ENCODE measurements around the gene HSD11B2. TPM values are rescaled to one million over a fixed set of nuclear protein-coding genes. Genes with fewer than 3 reads are reported as not detected.
"Not testable (repeated sequence)": the region's sequence is repeated elsewhere in the genome, so short reads cannot be mapped to it uniquely, and the experiment has no call there.

Gene HSD11B2
- total RNA-seq, 1 experiment from 2014 or later, result not detected

DNA sequence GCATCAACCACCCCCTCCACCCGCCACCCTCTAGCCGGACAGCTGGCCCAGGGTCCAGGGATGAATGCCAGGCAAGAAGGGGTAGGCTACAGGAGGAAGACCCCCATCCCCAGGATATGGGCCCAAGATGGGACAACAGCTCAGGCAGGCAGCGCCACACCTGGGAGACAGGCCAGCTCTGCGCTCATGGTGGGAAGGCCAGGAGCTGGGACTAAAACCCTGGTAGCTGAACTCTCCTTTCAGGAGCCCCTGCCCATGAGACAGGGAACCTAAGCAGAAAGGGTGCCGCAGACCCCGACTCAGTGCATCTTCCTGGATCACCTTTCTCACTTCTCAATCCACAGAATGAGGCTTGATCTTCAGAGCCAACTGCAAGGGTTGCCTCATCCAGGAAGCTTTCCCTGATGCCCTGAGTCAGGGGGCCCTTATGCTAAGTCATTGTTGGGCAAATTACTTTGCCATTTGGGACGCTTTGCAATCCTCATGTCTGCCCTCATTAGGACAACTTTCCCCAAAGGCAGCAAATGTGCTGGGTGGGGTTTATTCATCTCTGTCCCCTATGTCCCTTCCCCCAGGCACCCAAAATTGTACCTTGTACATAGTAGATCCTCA is 23.6 kb upstream of the HSD11B2 start:
- Histone ChIP-seq H3K4me2 (ENCODE audit: low read depth, low read length, poor library complexity, severe bottlenecking) (no peak overlapping the region), H3K4me1 (ENCODE audit: low read length) (no peaks in the 10 kb centered on the region)
- DNase-seq, result no peak

DNA sequence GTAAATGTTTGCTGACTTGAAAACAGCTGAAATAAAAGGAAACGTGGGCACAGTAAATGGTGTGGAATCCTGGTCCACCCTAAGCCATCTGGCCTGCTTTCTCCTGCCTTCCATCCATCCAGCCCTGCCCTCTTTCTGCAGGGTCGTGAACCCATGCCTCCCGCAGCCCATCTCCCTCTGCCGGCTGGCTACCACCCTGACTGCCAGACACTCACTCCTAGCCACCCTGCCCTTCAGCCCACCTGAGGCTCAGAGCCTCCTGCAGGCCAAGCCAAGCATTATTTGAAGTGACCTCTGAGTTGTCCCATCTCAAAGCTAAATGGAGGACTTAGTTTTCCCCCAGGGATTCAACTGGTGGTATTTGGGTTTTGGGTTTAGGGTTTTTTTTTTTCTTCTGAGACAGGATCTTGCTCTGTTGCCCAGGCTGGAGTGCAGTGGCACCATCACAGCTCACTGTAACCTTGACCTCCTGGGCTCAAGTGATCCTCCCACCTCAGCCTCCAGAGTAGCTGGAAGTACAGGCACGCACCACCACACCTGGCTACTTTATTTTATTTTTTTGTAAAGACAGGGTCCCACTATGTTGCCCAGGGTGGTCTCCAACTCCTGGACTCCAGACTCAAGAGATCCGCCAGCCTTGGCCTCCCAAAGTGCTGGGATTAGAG is 23.0 kb upstream of the HSD11B2 start:
- Histone ChIP-seq H2AFZ (ENCODE audit: low read length) (no peak overlapping the region), H3K27ac (ENCODE audit: low read length) (no peak overlapping the region), H3K9me3 (ENCODE audit: low read length) (no peaks in the 10 kb centered on the region), H4K20me1 (ENCODE audit: insufficient read depth, low read depth, low read length) (no peaks in the 10 kb centered on the region), H3K4me1 (ENCODE audit: low read length) (no peaks in the 10 kb centered on the region), H3K9ac (ENCODE audit: low read length) (no peak overlapping the region), H3K4me2 (ENCODE audit: low read depth, low read length, poor library complexity, severe bottlenecking) (no peak overlapping the region), H3K79me2 (ENCODE audit: low read length) (no peaks in the 10 kb centered on the region), H3K36me3 (ENCODE audit: insufficient read depth, low read length) (no peaks in the 10 kb centered on the region), H3K9me2 (replicated peaks; ENCODE audit: insufficient read depth, low read length) (no peaks in the 10 kb centered on the region), H3K4me3 (ENCODE audit: low read length) (no peak overlapping the region), H3K27me3 (ENCODE audit: low read length) (no peaks in the 10 kb centered on the region)
- no peak for DNase-seq

More for the DNA sequence above, 23.6 kb upstream of the HSD11B2 start:
- Histone ChIP-seq H3K27ac (ENCODE audit: low read length) (no peak overlapping the region), H3K9me3 (ENCODE audit: low read length) (no peaks in the 10 kb centered on the region), H3K9ac (ENCODE audit: low read length) (no peak overlapping the region), H3K9me2 (replicated peaks; ENCODE audit: insufficient read depth, low read length) (no peaks in the 10 kb centered on the region), H3K36me3 (ENCODE audit: insufficient read depth, low read length) (no peaks in the 10 kb centered on the region), H3K27me3 (ENCODE audit: low read length) (no peaks in the 10 kb centered on the region), H4K20me1 (ENCODE audit: insufficient read depth, low read depth, low read length) (no peaks in the 10 kb centered on the region), H3K79me2 (ENCODE audit: low read length) (no peaks in the 10 kb centered on the region), H3K4me3 (ENCODE audit: low read length) (no peak overlapping the region), H2AFZ (ENCODE audit: low read length) (no peak overlapping the region)

DNA sequence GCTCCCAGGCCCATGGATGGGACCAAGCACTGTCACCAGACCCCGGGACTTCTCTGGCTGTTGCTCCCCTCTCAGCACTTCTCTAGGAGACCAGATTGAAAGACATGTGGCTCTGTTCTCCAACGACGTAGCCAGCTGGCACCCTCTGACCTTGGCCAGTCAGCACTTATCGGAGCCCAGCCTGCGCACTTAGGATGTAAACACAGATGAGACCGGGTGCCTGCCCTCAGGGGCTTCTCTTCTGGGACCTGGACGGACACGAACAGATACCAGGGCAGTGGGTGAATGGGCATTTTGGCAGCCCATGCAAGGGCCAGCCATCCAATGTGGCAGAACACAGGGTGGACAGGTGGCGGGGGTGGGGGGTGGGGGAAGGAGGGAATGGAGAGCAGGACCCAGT is 21.3 kb upstream of the HSD11B2 start:
- H3K4me3 ChIP-seq (ENCODE audit: low read length), result no peak overlapping the region
- no peak overlapping the region for H2AFZ ChIP-seq (ENCODE audit: low read length)
- no peaks in the 10 kb centered on the region for H3K9me2 ChIP-seq (replicated peaks; ENCODE audit: insufficient read depth, low read length)
- H3K9ac ChIP-seq (ENCODE audit: low read length), result no peak overlapping the region
- no peaks in the 10 kb centered on the region for H4K20me1 ChIP-seq (ENCODE audit: insufficient read depth, low read depth, low read length)
- DNase-seq, result no peak
- no peak overlapping the region for H3K27ac ChIP-seq (ENCODE audit: low read length)
- no peaks in the 10 kb centered on the region for H3K27me3 ChIP-seq (ENCODE audit: low read length)
- H3K36me3 ChIP-seq (ENCODE audit: insufficient read depth, low read length), result no peaks in the 10 kb centered on the region
- no peak overlapping the region for H3K4me2 ChIP-seq (ENCODE audit: low read depth, low read length, poor library complexity, severe bottlenecking)
- no peaks in the 10 kb centered on the region for H3K4me1 ChIP-seq (ENCODE audit: low read length)
- no peaks in the 10 kb centered on the region for H3K9me3 ChIP-seq (ENCODE audit: low read length)
- no peaks in the 10 kb centered on the region for H3K79me2 ChIP-seq (ENCODE audit: low read length)

DNA sequence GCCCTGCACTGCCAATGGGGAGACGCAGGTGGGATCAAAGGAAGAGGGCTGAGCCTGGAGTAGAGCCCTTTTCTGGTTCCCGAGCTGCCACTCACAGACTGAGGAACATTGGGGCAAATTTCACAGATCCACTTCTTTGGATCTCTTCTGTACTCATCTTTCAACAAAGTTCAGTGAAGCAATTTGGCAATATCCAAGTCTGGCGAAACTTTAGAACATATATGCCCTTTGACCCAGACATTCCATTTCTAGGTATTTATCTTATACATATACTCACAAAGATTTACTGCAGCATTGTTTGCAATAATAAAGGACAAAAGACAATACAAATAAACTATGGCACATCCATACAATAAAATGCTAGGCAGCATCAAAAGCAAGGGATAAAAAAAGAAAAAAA is 19.6 kb upstream of the HSD11B2 start:
- Histone ChIP-seq H3K4me2 (ENCODE audit: low read depth, low read length, poor library complexity, severe bottlenecking) (no peak overlapping the region), H2AFZ (ENCODE audit: low read length) (no peak overlapping the region), H3K27ac (ENCODE audit: low read length) (no peak overlapping the region), H3K4me1 (ENCODE audit: low read length) (no peaks in the 10 kb centered on the region), H3K9me3 (ENCODE audit: low read length) (no peaks in the 10 kb centered on the region), H3K79me2 (ENCODE audit: low read length) (no peaks in the 10 kb centered on the region), H3K36me3 (ENCODE audit: insufficient read depth, low read length) (no peaks in the 10 kb centered on the region), H3K9me2 (replicated peaks; ENCODE audit: insufficient read depth, low read length) (no peaks in the 10 kb centered on the region), H4K20me1 (ENCODE audit: insufficient read depth, low read depth, low read length) (no peaks in the 10 kb centered on the region), H3K27me3 (ENCODE audit: low read length) (no peaks in the 10 kb centered on the region), H3K4me3 (ENCODE audit: low read length) (no peak overlapping the region), H3K9ac (ENCODE audit: low read length) (no peak overlapping the region)
- no peak for DNase-seq

DNA sequence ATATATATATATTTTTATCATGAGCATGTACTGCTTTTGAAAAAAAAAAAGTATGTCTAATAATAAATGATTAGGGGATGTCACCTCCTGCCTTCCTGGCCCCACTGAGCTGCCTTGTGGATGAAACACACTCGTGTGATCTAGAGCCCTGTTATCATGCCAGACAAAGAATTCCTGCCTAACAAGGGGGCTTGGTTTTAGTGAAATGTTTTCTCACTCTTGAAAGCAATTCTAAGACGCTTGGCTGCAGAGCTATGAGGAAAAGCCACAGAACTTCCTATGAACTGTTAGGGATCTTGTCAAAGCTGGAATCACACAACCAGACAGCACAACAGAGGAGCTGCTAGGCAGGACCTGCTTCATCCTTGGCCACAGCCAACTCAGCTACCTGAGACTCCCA is 18.6 kb upstream of the HSD11B2 start:
- Histone ChIP-seq H3K9me3 (ENCODE audit: low read length) (no peaks in the 10 kb centered on the region), H3K79me2 (ENCODE audit: low read length) (no peaks in the 10 kb centered on the region), H3K4me3 (ENCODE audit: low read length) (no peak overlapping the region), H3K4me2 (ENCODE audit: low read depth, low read length, poor library complexity, severe bottlenecking) (no peak overlapping the region), H3K9ac (ENCODE audit: low read length) (no peak overlapping the region), H3K27ac (ENCODE audit: low read length) (no peak overlapping the region), H2AFZ (ENCODE audit: low read length) (no peak overlapping the region), H3K27me3 (ENCODE audit: low read length) (no peaks in the 10 kb centered on the region), H4K20me1 (ENCODE audit: insufficient read depth, low read depth, low read length) (no peaks in the 10 kb centered on the region), H3K9me2 (replicated peaks; ENCODE audit: insufficient read depth, low read length) (no peaks in the 10 kb centered on the region), H3K36me3 (ENCODE audit: insufficient read depth, low read length) (no peaks in the 10 kb centered on the region), H3K4me1 (ENCODE audit: low read length) (no peaks in the 10 kb centered on the region)
- DNase-seq, result no peak

DNA sequence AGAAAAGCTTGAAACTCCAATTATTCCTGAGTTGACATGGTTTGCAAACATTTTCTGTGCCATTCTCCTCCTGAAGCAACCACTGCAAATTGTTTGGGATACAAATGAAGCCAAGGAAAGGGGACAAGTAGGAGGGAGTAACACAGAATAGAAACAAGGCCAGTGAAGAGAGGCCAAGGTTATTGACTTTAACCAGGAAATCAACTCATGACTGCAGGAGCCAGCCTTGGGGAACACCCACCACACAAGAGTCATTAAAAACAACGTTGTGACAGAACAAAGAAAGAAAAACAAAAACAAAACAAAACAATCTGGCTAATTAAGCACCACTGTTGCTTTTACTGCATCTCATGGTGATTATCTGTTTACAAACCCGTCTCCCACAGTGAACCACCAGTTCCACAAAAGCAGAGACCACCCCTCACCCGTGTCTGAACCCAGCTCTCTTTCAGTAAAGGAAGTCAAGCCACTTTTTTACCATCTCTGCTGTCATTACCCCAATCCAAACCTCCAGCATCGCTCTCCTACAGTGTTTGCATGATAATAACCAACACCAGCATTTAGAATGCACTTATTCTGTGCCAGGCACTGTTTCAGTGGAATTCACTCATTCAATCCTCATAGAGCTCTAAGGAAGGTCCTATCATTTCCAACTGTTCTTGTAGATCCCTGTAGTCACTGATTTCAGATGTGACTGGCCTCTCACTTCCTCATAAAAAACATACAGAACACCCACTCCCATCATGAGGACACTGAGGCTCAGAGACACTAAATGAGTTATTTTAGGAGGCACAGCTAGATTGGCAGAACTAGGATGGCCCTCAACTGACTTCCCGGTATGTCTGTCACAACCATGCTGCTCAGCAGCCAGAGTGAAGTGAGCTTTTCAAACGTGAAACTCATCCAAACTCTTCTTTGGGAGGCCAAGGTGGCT is 16.7 kb upstream of the HSD11B2 start:
- Histone ChIP-seq H3K36me3 (ENCODE audit: insufficient read depth, low read length) (no peaks in the 10 kb centered on the region), H2AFZ (ENCODE audit: low read length) (no peak overlapping the region), H3K9me3 (ENCODE audit: low read length) (no peaks in the 10 kb centered on the region), H3K4me1 (ENCODE audit: low read length) (no peaks in the 10 kb centered on the region), H3K9me2 (replicated peaks; ENCODE audit: insufficient read depth, low read length) (no peaks in the 10 kb centered on the region), H3K4me3 (ENCODE audit: low read length) (no peak overlapping the region), H3K27me3 (ENCODE audit: low read length) (no peaks in the 10 kb centered on the region), H3K79me2 (ENCODE audit: low read length) (no peaks in the 10 kb centered on the region), H3K27ac (ENCODE audit: low read length) (no peak overlapping the region), H4K20me1 (ENCODE audit: insufficient read depth, low read depth, low read length) (no peaks in the 10 kb centered on the region), H3K9ac (ENCODE audit: low read length) (no peak overlapping the region), H3K4me2 (ENCODE audit: low read depth, low read length, poor library complexity, severe bottlenecking) (no peak overlapping the region)
- DNase-seq, result no peak

DNA sequence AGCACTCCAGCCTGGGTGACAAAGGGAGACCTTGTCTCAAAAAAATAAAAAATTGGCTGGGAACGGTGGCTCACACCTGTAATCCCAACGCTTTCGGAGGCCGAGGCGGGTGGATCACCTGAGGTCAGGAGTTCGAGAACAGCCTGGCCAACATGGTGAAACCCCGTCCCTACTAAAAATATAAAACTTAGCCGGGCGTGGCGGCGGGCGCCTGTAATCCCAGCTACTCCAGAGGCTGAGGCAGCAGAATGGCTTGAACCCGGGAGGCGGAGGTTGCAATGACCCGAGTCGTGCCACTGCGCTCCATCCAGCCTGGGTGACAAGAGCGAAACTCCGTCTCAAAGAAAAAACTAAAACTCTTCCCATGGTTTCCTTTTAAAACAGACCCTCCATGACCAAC is 15.5 kb upstream of the HSD11B2 start:
- not testable (repeated sequence) for H3K27ac ChIP-seq (ENCODE audit: low read length); H3K4me3 ChIP-seq (ENCODE audit: low read length); H3K27me3 ChIP-seq (ENCODE audit: low read length); H3K9me3 ChIP-seq (ENCODE audit: low read length); DNase-seq; H4K20me1 ChIP-seq (ENCODE audit: insufficient read depth, low read depth, low read length); H2AFZ ChIP-seq (ENCODE audit: low read length); H3K9me2 ChIP-seq (replicated peaks; ENCODE audit: insufficient read depth, low read length); H3K79me2 ChIP-seq (ENCODE audit: low read length); H3K4me1 ChIP-seq (ENCODE audit: low read length); H3K4me2 ChIP-seq (ENCODE audit: low read depth, low read length, poor library complexity, severe bottlenecking); H3K36me3 ChIP-seq (ENCODE audit: insufficient read depth, low read length); H3K9ac ChIP-seq (ENCODE audit: low read length)
